Neuronal stem cell (in vitro differentiated cells): ENCODE data around the gene TOPBP1.
"Not testable (repeated sequence)": the region's sequence is repeated elsewhere in the genome, so short reads cannot be mapped to it uniquely, and the experiment has no call there.

Source experiments
- DNase-seq: peaks from one replicate; pipeline ENCODE4 v3.0.0-alpha.2; 2013; ENCODE audit warnings: low spot score
- H2AFZ ChIP-seq: one replicate; pipeline ENCODE4 v1.6.1; 2013; ENCODE audit warnings: mild to moderate bottlenecking, low read length, inconsistent platforms
- H2AK5ac ChIP-seq: 2 replicates; pipeline ENCODE4 v1.6.1; 2013; ENCODE audit warnings: low read depth, mild to moderate bottlenecking, inconsistent platforms, low read length, moderate library complexity, mixed read lengths
- H2BK120ac ChIP-seq: 2 replicates; pipeline ENCODE4 v1.6.1; 2013; ENCODE audit warnings: low read depth, mild to moderate bottlenecking, inconsistent platforms, low read length, moderate library complexity, mixed read lengths
- H2BK12ac ChIP-seq: one replicate; pipeline ENCODE4 v1.6.1; 2013; ENCODE audit warnings: low read length, inconsistent platforms
- H2BK15ac ChIP-seq: 2 replicates; pipeline ENCODE4 v1.6.1; 2013; ENCODE audit warnings: mild to moderate bottlenecking, low read length, inconsistent platforms, mixed read lengths
- H2BK5ac ChIP-seq: one replicate; pipeline ENCODE4 v1.6.1; 2013; ENCODE audit warnings: inconsistent platforms, mild to moderate bottlenecking, low read length, moderate library complexity
- H3K14ac ChIP-seq: one replicate; pipeline ENCODE4 v1.6.1; 2013; ENCODE audit warnings: low read length, inconsistent platforms
- H3K18ac ChIP-seq: 2 replicates; pipeline ENCODE4 v1.6.1; 2013; ENCODE audit warnings: low read length, inconsistent platforms
- H3K23ac ChIP-seq: 2 replicates; pipeline ENCODE4 v1.6.1; 2013; ENCODE audit warnings: low read depth, mild to moderate bottlenecking, mixed read lengths, low read length, inconsistent platforms; ENCODE audit not compliant: poor library complexity
- H3K27ac ChIP-seq: replicated peaks from 3 replicates; pipeline ENCODE4 v1.5.1; 2013; ENCODE audit warnings: low read length, inconsistent platforms
- H3K27me3 ChIP-seq, 3 experiments: 2 replicates each; pipeline ENCODE4 v1.6.1; 2013; ENCODE audit warnings: low read length in 3 of 3, mild to moderate bottlenecking in 2 of 3, inconsistent platforms in 1 of 3, low read depth in 1 of 3, mixed read lengths in 1 of 3, moderate library complexity in 1 of 3; ENCODE audit not compliant: control insufficient read depth in 3 of 3, insufficient read depth in 3 of 3
- H3K36me3 ChIP-seq, 2 donors: replicated peaks in 1 of 2; 2 replicates each; pipeline ENCODE4 v1.6.1; 2013; ENCODE audit warnings: low read length in 2 of 2; ENCODE audit not compliant: control insufficient read depth in 2 of 2, insufficient read depth in 2 of 2
- H3K4ac ChIP-seq: 2 replicates; pipeline ENCODE4 v1.6.1; 2013; ENCODE audit warnings: inconsistent platforms, mild to moderate bottlenecking, low read length, moderate library complexity
- H3K4me1 ChIP-seq, 2 donors: 1 replicate in 1 of 2; 2 replicates in 1 of 2; pipeline ENCODE4 v1.6.1; 2013; ENCODE audit warnings: low read length in 2 of 2, low read depth in 1 of 2; ENCODE audit not compliant: control insufficient read depth in 2 of 2, insufficient read depth in 1 of 2
- H3K4me2 ChIP-seq: one replicate; pipeline ENCODE4 v1.6.1; 2013; ENCODE audit warnings: mild to moderate bottlenecking, low read length, inconsistent platforms; ENCODE audit not compliant: insufficient read depth, poor library complexity, severe bottlenecking
- H3K4me3 ChIP-seq, 2 donors: 2 replicates each; pipeline ENCODE4 v1.5.1; 2013; ENCODE audit warnings: low read length in 2 of 2, mild to moderate bottlenecking in 2 of 2, inconsistent platforms in 1 of 2, moderate library complexity in 1 of 2
- H3K79me1 ChIP-seq: one replicate; pipeline ENCODE4 v1.6.1; 2013; ENCODE audit warnings: low read depth, mild to moderate bottlenecking, inconsistent platforms, low read length, moderate library complexity
- H3K9ac ChIP-seq: one replicate; pipeline ENCODE4 v1.6.1; 2013; ENCODE audit warnings: mild to moderate bottlenecking, low read depth, low read length, inconsistent platforms; ENCODE audit not compliant: poor library complexity
- H3K9me3 ChIP-seq, 2 donors: replicated peaks in 1 of 2; 2 replicates each; pipeline versions ENCODE3 to v1.6.1; 2013; ENCODE audit warnings: low read length in 2 of 2, mild to moderate bottlenecking in 2 of 2, inconsistent platforms in 1 of 2, low read depth in 1 of 2, mixed read lengths in 1 of 2, moderate library complexity in 1 of 2; ENCODE audit not compliant: control insufficient read depth in 2 of 2, insufficient read depth in 1 of 2
- H4K8ac ChIP-seq: one replicate; pipeline ENCODE4 v1.6.1; 2013; ENCODE audit warnings: low read depth, mild to moderate bottlenecking, inconsistent platforms, low read length, moderate library complexity
- H4K91ac ChIP-seq: one replicate; pipeline ENCODE4 v1.6.1; 2013; ENCODE audit warnings: low read length, low read depth, mild to moderate bottlenecking, inconsistent platforms; ENCODE audit not compliant: poor library complexity
- WGBS, 2 donors: extraction: QIAGEN DNeasy Blood & Tissue Kit; methylation state at CpG; one replicate each; pipeline ENCODE4 v1.1.7; 2013; ENCODE audit warnings: missing lambda C conversion rate in 2 of 2, mixed read lengths in 1 of 2; ENCODE audit not compliant: insufficient read length in 2 of 2, insufficient replicate concordance in 1 of 2; ENCODE audit errors: extremely low coverage in 2 of 2; 5-methylcytosine and 5-hydroxymethylcytosine counted together

The TOPBP1 gene

GRCh38 chr3:133693821-133694220 is 32.1 kb upstream of the TOPBP1 start:
- Histone ChIP-seq H4K91ac (no peak overlapping the region), H3K4me3 (no peak overlapping the region), H3K27me3 (peaks cover 0 to 82% (median 0%) of the 10 kb centered on the region in 3 experiments), H3K4me2 (no peak overlapping the region), H2BK5ac (no peak overlapping the region), H3K27ac (no peak overlapping the region), H2AFZ (no peak overlapping the region), H3K4ac (no peak overlapping the region), H3K18ac (no peak overlapping the region), H4K8ac (no peak overlapping the region), H2BK12ac (no peak overlapping the region), H3K79me1 (no peaks in the 10 kb centered on the region), H3K36me3 (no peaks in the 10 kb centered on the region), H2BK15ac (no peak overlapping the region), H3K9ac (no peak overlapping the region), H3K23ac (no peak overlapping the region), H3K9me3 (no peaks in the 10 kb centered on the region), H2AK5ac (no peak overlapping the region), H3K4me1 (no peaks in the 10 kb centered on the region), H3K14ac (no peak overlapping the region), H2BK120ac (no peak overlapping the region)
- no peak for DNase-seq
- no CpG with 5 or more reads among the region's 8 CpGs for WGBS, 2 donors

GRCh38 chr3:133692759-133693158 is 31.0 kb upstream of the TOPBP1 start:
- no peak for DNase-seq
- no peak overlapping the region for H3K4me3 ChIP-seq
- H3K27ac ChIP-seq = no peak overlapping the region
- H3K18ac ChIP-seq = no peak overlapping the region
- H3K27me3 ChIP-seq = peaks cover 0 to 77% (median 0%) of the 10 kb centered on the region in 3 experiments
- no peaks in the 10 kb centered on the region for H3K36me3 ChIP-seq
- H3K4me1 ChIP-seq = no peaks in the 10 kb centered on the region
- no peak overlapping the region for H2AK5ac ChIP-seq
- WGBS, 2 donors = no CpG with 5 or more reads among the region's 4 CpGs
- no peak overlapping the region for H2BK5ac ChIP-seq
- no peak overlapping the region for H2BK120ac ChIP-seq
- H2AFZ ChIP-seq = no peak overlapping the region
- H2BK12ac ChIP-seq = no peak overlapping the region
- H3K4me2 ChIP-seq = no peak overlapping the region
- H3K4ac ChIP-seq = no peak overlapping the region
- H3K9ac ChIP-seq = no peak overlapping the region
- H3K9me3 ChIP-seq = no peaks in the 10 kb centered on the region
- no peak overlapping the region for H4K91ac ChIP-seq
- no peaks in the 10 kb centered on the region for H3K79me1 ChIP-seq
- H4K8ac ChIP-seq = no peak overlapping the region
- no peak overlapping the region for H2BK15ac ChIP-seq
- H3K14ac ChIP-seq = peak overlapping the region; percentile 27
- H3K23ac ChIP-seq = no peak overlapping the region

- H3K27me3 ChIP-seq = peaks cover 0 to 65% (median 0%) of the 10 kb centered on the region in 3 experiments
- no peak overlapping the region for H3K14ac ChIP-seq
- no peak overlapping the region for H3K4ac ChIP-seq
- no peak for DNase-seq
- H3K79me1 ChIP-seq = no peaks in the 10 kb centered on the region
- no peak overlapping the region for H3K9ac ChIP-seq
- no peak overlapping the region for H2BK15ac ChIP-seq
- H3K18ac ChIP-seq = no peak overlapping the region
- no peak overlapping the region for H2BK12ac ChIP-seq
- H4K91ac ChIP-seq = no peak overlapping the region
- no peak overlapping the region for H3K23ac ChIP-seq
- WGBS, 2 donors = no CpG with 5 or more reads among the region's 6 CpGs
- H3K27ac ChIP-seq = no peak overlapping the region
- H3K36me3 ChIP-seq = no peaks in the 10 kb centered on the region
- H2AFZ ChIP-seq = no peak overlapping the region
- H2AK5ac ChIP-seq = no peak overlapping the region
- H3K4me3 ChIP-seq = no peak overlapping the region
- H3K9me3 ChIP-seq = no peaks in the 10 kb centered on the region
- no peak overlapping the region for H2BK120ac ChIP-seq
- no peak overlapping the region for H4K8ac ChIP-seq
- no peak overlapping the region for H2BK5ac ChIP-seq
- no peak overlapping the region for H3K4me2 ChIP-seq
- no peaks in the 10 kb centered on the region for H3K4me1 ChIP-seq
Measured at GRCh38 chr3:133691273-133692107, 29.7 kb upstream of the TOPBP1 start.

- H2AFZ ChIP-seq, H3K18ac ChIP-seq, H3K4me2 ChIP-seq, H2BK15ac ChIP-seq, H4K91ac ChIP-seq, H3K4ac ChIP-seq, H3K14ac ChIP-seq, DNase-seq, H3K27ac ChIP-seq, H3K9ac ChIP-seq, H4K8ac ChIP-seq, H2BK12ac ChIP-seq, H3K4me1 ChIP-seq, H2AK5ac ChIP-seq, H3K9me3 ChIP-seq, H3K23ac ChIP-seq, H3K36me3 ChIP-seq, H2BK120ac ChIP-seq, H3K79me1 ChIP-seq, H2BK5ac ChIP-seq, H3K4me3 ChIP-seq: not testable (repeated sequence)
- peaks cover 9 to 43% (median 27%) of the 10 kb centered on the region in 3 experiments for H3K27me3 ChIP-seq
- whole genome bisulfite sequencing, 2 donors = no CpG with 5 or more reads among the region's 2 CpGs
Measured at GRCh38 chr3:133677993-133678392, 16.3 kb upstream of the TOPBP1 start.
